Measurements from ENCODE around the gene CFAP92.

GRCh38 chr3:129026728-129027543 lies 33.1 kb upstream of the CFAP92 start:
- no peak; the same call in 1 of the 2 replicates for TF ChIP-seq CTCF (conservative IDR thresholded peaks at IDR 0.05)
- TF ChIP-seq ZFX (IDR thresholded peaks at IDR 0.05) = no peak
